K562 (cell line): ENCODE measurements around the gene ZNF213. TPM values are rescaled to one million over a fixed set of nuclear protein-coding genes. Genes with fewer than 3 reads are reported as not detected.

Source experiments
- CBFA2T3 ChIP-seq: fragments of 450-650 bp; IDR thresholded peaks from 2 replicates; pipeline ENCODE4 v1.6.1; 2017
- CGGBP1 ChIP-seq: fragments of 250-450 bp; sonication (Bioruptor Pico); IDR thresholded peaks from 2 replicates; pipeline ENCODE4 v1.9.0; 2021; ENCODE audit warnings: mild to moderate bottlenecking
- CSDE1 ChIP-seq, 2 experiments: fragments of 450-650 bp; IDR thresholded peaks; 2 replicates each; pipeline ENCODE4 v1.6.1; 2016; ENCODE audit warnings: mild to moderate bottlenecking in 1 of 2
- KAT8 ChIP-seq: fragments of 450-650 bp; IDR thresholded peaks from 2 replicates; pipeline ENCODE4 v1.6.1; 2016; ENCODE audit warnings: low read depth, mild to moderate bottlenecking
- MTA2 ChIP-seq: fragments of 450-650 bp; IDR thresholded peaks from 2 replicates; pipeline ENCODE4 v1.6.1; 2016; ENCODE audit warnings: low read depth
- NR1H2 ChIP-seq: sonication (generic); formaldehyde crosslinking; IDR thresholded peaks from 2 replicates; pipeline ENCODE4 v1.4.0; 2020; ENCODE audit warnings: mild to moderate bottlenecking, missing genetic modification reagents
- PTRF ChIP-seq: fragments of 450-650 bp; IDR thresholded peaks from 2 replicates; pipeline ENCODE4 v1.6.1; 2016; ENCODE audit warnings: mild to moderate bottlenecking, missing genetic modification characterization, missing compliant biosample characterization
- SP2 ChIP-seq: IDR thresholded peaks from 2 replicates; pipeline ENCODE4 v1.6.1; 2011; ENCODE audit warnings: mild to moderate bottlenecking, low read depth, low read length, moderate library complexity; ENCODE audit not compliant: poor library complexity, severe bottlenecking; ENCODE audit errors: extremely low read depth
- ZBTB1 ChIP-seq: sonication (generic); formaldehyde crosslinking; IDR thresholded peaks from 2 replicates; pipeline ENCODE4 v1.8.1; 2023; ENCODE audit warnings: missing genetic modification reagents, low read depth, mild to moderate bottlenecking, borderline replicate concordance
- polyA plus RNA-seq, 8 experiments: library from polyadenylated mRNA; depleted of rRNA in 4 of 8; stranded (reverse) in 5 of 8; unstranded in 3 of 8; fragments of >200 nt; fragmentation: Nextera tagmentation in 2 of 8; fragmentation: Illumina TruSeq in 1 of 8; extraction: Ambion mirVana in 2 of 8; extraction: Trizol in 1 of 8; gene quantifications; 2 replicates each; pipeline versions ENCODE4 v1.2.1 to v1.2.3, GENCODE V29; 2011 to 2014; ENCODE audit warnings: inconsistent platforms in 1 of 8, missing spikeins in 1 of 8
- total RNA-seq, 7 experiments: library from RNA; depleted of rRNA in 6 of 7; stranded (reverse); fragments of >200 nt in 6 of 7; fragmentation: Illumina TruSeq in 2 of 7; extraction: Trizol in 2 of 7; gene quantifications; 2 replicates each; pipeline versions ENCODE4 v1.2.1 to v1.2.3, GENCODE V29; 2011 to 2021; ENCODE audit warnings: low replicate concordance in 1 of 7
- TF ChIP-seq, protein P1 (sequence below): fragments of 450-650 bp; IDR thresholded peaks from 2 replicates; pipeline ENCODE4 v1.6.1; 2017; ENCODE audit warnings: antibody characterized with exemption, mild to moderate bottlenecking
- TF ChIP-seq, protein P2 (sequence below): fragments of 450-650 bp; IDR thresholded peaks from 2 replicates; pipeline ENCODE4 v1.6.1; 2016; ENCODE audit warnings: mild to moderate bottlenecking
- TF ChIP-seq, protein P3 (sequence below): fragments of 450-650 bp; formaldehyde crosslinking; IDR thresholded peaks from 2 replicates; pipeline ENCODE4 v1.4.0; 2020; ENCODE audit warnings: mild to moderate bottlenecking, moderate library complexity
- TF ChIP-seq, protein P4 (sequence below): fragments of 250-450 bp; sonication (Bioruptor Pico); IDR thresholded peaks from 2 replicates; pipeline ENCODE4 v1.4.0; 2020; ENCODE audit warnings: borderline replicate concordance

The ZNF213 gene
- total and polyA plus RNA-seq, 9 of the 15 experiments (the other 6 are each of a cell fraction or from before 2014, with no cell fraction given), result 0.49 to 10.0 (median 1.8) TPM

- TF ChIP-seq, protein P1, sequence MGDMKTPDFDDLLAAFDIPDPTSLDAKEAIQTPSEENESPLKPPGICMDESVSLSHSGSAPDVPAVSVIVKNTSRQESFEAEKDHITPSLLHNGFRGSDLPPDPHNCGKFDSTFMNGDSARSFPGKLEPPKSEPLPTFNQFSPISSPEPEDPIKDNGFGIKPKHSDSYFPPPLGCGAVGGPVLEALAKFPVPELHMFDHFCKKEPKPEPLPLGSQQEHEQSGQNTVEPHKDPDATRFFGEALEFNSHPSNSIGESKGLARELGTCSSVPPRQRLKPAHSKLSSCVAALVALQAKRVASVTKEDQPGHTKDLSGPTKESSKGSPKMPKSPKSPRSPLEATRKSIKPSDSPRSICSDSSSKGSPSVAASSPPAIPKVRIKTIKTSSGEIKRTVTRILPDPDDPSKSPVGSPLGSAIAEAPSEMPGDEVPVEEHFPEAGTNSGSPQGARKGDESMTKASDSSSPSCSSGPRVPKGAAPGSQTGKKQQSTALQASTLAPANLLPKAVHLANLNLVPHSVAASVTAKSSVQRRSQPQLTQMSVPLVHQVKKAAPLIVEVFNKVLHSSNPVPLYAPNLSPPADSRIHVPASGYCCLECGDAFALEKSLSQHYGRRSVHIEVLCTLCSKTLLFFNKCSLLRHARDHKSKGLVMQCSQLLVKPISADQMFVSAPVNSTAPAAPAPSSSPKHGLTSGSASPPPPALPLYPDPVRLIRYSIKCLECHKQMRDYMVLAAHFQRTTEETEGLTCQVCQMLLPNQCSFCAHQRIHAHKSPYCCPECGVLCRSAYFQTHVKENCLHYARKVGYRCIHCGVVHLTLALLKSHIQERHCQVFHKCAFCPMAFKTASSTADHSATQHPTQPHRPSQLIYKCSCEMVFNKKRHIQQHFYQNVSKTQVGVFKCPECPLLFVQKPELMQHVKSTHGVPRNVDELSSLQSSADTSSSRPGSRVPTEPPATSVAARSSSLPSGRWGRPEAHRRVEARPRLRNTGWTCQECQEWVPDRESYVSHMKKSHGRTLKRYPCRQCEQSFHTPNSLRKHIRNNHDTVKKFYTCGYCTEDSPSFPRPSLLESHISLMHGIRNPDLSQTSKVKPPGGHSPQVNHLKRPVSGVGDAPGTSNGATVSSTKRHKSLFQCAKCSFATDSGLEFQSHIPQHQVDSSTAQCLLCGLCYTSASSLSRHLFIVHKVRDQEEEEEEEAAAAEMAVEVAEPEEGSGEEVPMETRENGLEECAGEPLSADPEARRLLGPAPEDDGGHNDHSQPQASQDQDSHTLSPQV, result no peak
- no peak for TF ChIP-seq PTRF
- TF ChIP-seq, protein P2, sequence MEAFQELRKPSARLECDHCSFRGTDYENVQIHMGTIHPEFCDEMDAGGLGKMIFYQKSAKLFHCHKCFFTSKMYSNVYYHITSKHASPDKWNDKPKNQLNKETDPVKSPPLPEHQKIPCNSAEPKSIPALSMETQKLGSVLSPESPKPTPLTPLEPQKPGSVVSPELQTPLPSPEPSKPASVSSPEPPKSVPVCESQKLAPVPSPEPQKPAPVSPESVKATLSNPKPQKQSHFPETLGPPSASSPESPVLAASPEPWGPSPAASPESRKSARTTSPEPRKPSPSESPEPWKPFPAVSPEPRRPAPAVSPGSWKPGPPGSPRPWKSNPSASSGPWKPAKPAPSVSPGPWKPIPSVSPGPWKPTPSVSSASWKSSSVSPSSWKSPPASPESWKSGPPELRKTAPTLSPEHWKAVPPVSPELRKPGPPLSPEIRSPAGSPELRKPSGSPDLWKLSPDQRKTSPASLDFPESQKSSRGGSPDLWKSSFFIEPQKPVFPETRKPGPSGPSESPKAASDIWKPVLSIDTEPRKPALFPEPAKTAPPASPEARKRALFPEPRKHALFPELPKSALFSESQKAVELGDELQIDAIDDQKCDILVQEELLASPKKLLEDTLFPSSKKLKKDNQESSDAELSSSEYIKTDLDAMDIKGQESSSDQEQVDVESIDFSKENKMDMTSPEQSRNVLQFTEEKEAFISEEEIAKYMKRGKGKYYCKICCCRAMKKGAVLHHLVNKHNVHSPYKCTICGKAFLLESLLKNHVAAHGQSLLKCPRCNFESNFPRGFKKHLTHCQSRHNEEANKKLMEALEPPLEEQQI, result no peak
- no peak; the same call in 1 of the 2 replicates for TF ChIP-seq ZBTB1 (CRISPR knock-in tag)
- TF ChIP-seq MTA2, result peak; percentile 34; the same call in 1 of the 2 replicates
- peak; percentile 2; the same call in 1 of the 2 replicates for TF ChIP-seq CBFA2T3
- TF ChIP-seq, protein P3, sequence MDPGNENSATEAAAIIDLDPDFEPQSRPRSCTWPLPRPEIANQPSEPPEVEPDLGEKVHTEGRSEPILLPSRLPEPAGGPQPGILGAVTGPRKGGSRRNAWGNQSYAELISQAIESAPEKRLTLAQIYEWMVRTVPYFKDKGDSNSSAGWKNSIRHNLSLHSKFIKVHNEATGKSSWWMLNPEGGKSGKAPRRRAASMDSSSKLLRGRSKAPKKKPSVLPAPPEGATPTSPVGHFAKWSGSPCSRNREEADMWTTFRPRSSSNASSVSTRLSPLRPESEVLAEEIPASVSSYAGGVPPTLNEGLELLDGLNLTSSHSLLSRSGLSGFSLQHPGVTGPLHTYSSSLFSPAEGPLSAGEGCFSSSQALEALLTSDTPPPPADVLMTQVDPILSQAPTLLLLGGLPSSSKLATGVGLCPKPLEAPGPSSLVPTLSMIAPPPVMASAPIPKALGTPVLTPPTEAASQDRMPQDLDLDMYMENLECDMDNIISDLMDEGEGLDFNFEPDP (CRISPR knock-in tag), result no peak
- TF ChIP-seq SP2, result no peak
- TF ChIP-seq, protein P4, sequence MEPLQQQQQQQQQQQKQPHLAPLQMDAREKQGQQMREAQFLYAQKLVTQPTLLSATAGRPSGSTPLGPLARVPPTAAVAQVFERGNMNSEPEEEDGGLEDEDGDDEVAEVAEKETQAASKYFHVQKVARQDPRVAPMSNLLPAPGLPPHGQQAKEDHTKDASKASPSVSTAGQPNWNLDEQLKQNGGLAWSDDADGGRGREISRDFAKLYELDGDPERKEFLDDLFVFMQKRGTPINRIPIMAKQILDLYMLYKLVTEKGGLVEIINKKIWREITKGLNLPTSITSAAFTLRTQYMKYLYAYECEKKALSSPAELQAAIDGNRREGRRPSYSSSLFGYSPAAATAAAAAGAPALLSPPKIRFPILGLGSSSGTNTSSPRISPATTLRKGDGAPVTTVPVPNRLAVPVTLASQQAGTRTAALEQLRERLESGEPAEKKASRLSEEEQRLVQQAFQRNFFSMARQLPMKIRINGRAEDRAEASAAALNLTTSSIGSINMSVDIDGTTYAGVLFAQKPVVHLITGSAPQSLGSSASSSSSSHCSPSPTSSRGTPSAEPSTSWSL (CRISPR knock-in tag), result no peak
- no peak for TF ChIP-seq NR1H2 (CRISPR knock-in tag)
- no peak for TF ChIP-seq CSDE1 (IDR thresholded peaks at IDR 0.05)
- TF ChIP-seq CGGBP1 (CRISPR knock-in tag), result no peak
- TF ChIP-seq KAT8, result no peak
Measured at GRCh38 chr16:3158510-3159314, 23.9 kb downstream of the ZNF213 start (continued).
